PC-3 (cell line): ENCODE data around the gene KDM4B. TPM values are rescaled to one million over a fixed set of nuclear protein-coding genes. Genes with fewer than 3 reads are reported as not detected.

Source experiments
- ATAC-seq: fragments of 200-7000 bp; cut with Tn5 transposase; 2 replicates; pipeline ENCODE4 v1.9.1; 2020; ENCODE audit warnings: mild to moderate bottlenecking, moderate library complexity
- BruUV-seq: library from RNA; stranded (reverse); fragments of 400-500 nt; replicated peaks from 2 replicates; lab custom pipeline; 2021; lab: Mats Ljungman, UMichigan
- CTCF ChIA-PET: fragments of 300-600 bp; sonication (Branson Sonifier 250); formaldehyde crosslinking; loops from one replicate; lab custom pipeline; 2022; ENCODE audit warnings: antibody characterized with exemption; lab: Charles Lee
- POLR2A ChIA-PET: fragments of 300-600 bp; sonication (Branson Sonifier 250); formaldehyde crosslinking; loops from one replicate; lab custom pipeline; 2022; ENCODE audit warnings: antibody characterized with exemption; ENCODE audit not compliant: unreplicated experiment; lab: Charles Lee
- DNase-seq: peaks from one replicate; pipeline ENCODE4 v3.0.0-alpha.2; 2015
- H2AFZ ChIP-seq: fragments of 300-600 bp; sonication (generic); 2 replicates; pipeline ENCODE4 v1.6.0; 2016; ENCODE audit warnings: antibody characterized with exemption, low read length
- H3F3A ChIP-seq: fragments of 300-600 bp; sonication (generic); one replicate; pipeline ENCODE4 v1.6.0; 2017; ENCODE audit warnings: antibody characterized with exemption, low read length, control low read depth, mild to moderate bottlenecking; ENCODE audit not compliant: unreplicated experiment
- H3K27ac ChIP-seq: fragments of 300-600 bp; sonication (generic); 2 replicates; pipeline ENCODE4 v1.5.1; 2016; ENCODE audit warnings: mild to moderate bottlenecking, low read length
- H3K27me3 ChIP-seq: fragments of 300-600 bp; sonication (generic); 2 replicates; pipeline ENCODE4 v1.6.1; 2016; ENCODE audit warnings: low read length, mixed read lengths
- H3K36me3 ChIP-seq: fragments of 300-600 bp; sonication (generic); 2 replicates; pipeline ENCODE4 v1.6.1; 2016; ENCODE audit warnings: low read depth, mixed run types, low read length, mixed read lengths
- H3K4me1 ChIP-seq: fragments of 300-600 bp; sonication (generic); 2 replicates; pipeline ENCODE4 v1.5.1; 2016; ENCODE audit warnings: low read length; ENCODE audit not compliant: insufficient read depth
- H3K4me2 ChIP-seq: fragments of 300-600 bp; sonication (generic); 2 replicates; pipeline ENCODE4 v1.6.0; 2016; ENCODE audit warnings: low read length
- H3K4me3 ChIP-seq: fragments of 300-600 bp; sonication (generic); 2 replicates; pipeline ENCODE4 v1.5.1; 2016; ENCODE audit warnings: mild to moderate bottlenecking, low read length, mixed read lengths
- H3K79me2 ChIP-seq: fragments of 300-600 bp; sonication (generic); 2 replicates; pipeline ENCODE4 v1.6.1; 2017; ENCODE audit warnings: low read length, mixed read lengths
- H3K9ac ChIP-seq: fragments of 300-600 bp; sonication (generic); 2 replicates; pipeline ENCODE4 v1.6.0; 2016; ENCODE audit warnings: mild to moderate bottlenecking, low read length
- H3K9me2 ChIP-seq: fragments of 300-600 bp; sonication (generic); replicated peaks from 2 replicates; pipeline ENCODE4 v1.6.1; 2016; ENCODE audit warnings: mixed run types, low read length, mixed read lengths
- H3K9me3 ChIP-seq: fragments of 300-600 bp; sonication (generic); 2 replicates; pipeline ENCODE4 v1.6.1; 2016; ENCODE audit warnings: low read length, mixed read lengths
- H4K20me1 ChIP-seq: fragments of 300-600 bp; sonication (generic); 2 replicates; pipeline ENCODE4 v1.6.1; 2016; ENCODE audit warnings: low read length, mixed read lengths
- EZH2 ChIP-seq: fragments of 300-600 bp; sonication (generic); IDR thresholded peaks from one replicate; pipeline ENCODE4 v1.6.1; 2017; ENCODE audit warnings: antibody characterized with exemption, mild to moderate bottlenecking, low read length; ENCODE audit not compliant: unreplicated experiment
- EZH2phosphoT487 ChIP-seq: fragments of 300-600 bp; sonication (generic); IDR thresholded peaks from 2 replicates; pipeline ENCODE4 v1.6.1; 2018; ENCODE audit warnings: mild to moderate bottlenecking, antibody characterized with exemption, low read length, borderline replicate concordance
- intact Hi-C: fragments of 100-400 bp; cut with micrococcal nuclease; formaldehyde crosslinking; loops from 2 replicates; pipeline ENCODE4 v1.9.0; 2023
- total RNA-seq: library from RNA; depleted of rRNA; stranded (reverse); fragments of >200 nt; gene quantifications from 2 replicates; pipeline ENCODE4 v1.2.3, GENCODE V29; 2014
- TF ChIP-seq, protein P1 (sequence below): fragments of 300-600 bp; sonication (generic); conservative IDR thresholded peaks from 2 replicates; pipeline ENCODE4 v1.5.1; 2017; ENCODE audit warnings: antibody characterized with exemption, low read depth, mild to moderate bottlenecking, low read length

The KDM4B gene
- total RNA-seq, 1 experiment from 2014 or later = 19.8 TPM

DNA sequence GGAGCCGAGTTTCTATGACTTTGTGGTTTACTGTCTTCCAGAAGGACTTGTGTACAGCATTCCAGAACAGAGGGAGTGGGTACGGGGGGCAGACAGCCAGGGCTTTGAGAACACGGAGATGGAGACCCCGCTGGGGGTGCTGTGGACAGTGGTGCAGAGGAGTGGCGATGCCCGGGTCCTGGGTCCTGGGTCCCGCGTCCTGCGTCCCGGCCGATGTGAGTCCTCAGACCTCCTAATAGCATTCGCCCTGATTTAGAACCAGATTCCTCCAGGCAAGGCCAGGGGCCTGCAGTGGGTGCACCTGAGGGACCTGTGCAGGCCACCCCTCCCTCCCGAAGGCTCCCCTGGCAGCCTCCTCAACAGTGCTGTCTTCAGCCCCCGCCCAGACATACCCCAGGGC is 97.9 kb downstream of the KDM4B start:
- no peaks in the 10 kb centered on the region for H3K27me3 ChIP-seq
- no peak overlapping the region for H2AFZ ChIP-seq
- ATAC-seq (no peak), DNase-seq (no peak)
- ChIA-PET CTCF (no interaction called here), POLR2A (no interaction called here)
- no peak overlapping the region for H3K27ac ChIP-seq
- H4K20me1 ChIP-seq = 0 out of 2 replicates have a peak, but pooled peaks cover 3% of the 10 kb centered on the region
- peaks cover 5% of the 10 kb centered on the region for H3K36me3 ChIP-seq
- no peak overlapping the region for H3K9ac ChIP-seq
- TF ChIP-seq, protein P1, sequence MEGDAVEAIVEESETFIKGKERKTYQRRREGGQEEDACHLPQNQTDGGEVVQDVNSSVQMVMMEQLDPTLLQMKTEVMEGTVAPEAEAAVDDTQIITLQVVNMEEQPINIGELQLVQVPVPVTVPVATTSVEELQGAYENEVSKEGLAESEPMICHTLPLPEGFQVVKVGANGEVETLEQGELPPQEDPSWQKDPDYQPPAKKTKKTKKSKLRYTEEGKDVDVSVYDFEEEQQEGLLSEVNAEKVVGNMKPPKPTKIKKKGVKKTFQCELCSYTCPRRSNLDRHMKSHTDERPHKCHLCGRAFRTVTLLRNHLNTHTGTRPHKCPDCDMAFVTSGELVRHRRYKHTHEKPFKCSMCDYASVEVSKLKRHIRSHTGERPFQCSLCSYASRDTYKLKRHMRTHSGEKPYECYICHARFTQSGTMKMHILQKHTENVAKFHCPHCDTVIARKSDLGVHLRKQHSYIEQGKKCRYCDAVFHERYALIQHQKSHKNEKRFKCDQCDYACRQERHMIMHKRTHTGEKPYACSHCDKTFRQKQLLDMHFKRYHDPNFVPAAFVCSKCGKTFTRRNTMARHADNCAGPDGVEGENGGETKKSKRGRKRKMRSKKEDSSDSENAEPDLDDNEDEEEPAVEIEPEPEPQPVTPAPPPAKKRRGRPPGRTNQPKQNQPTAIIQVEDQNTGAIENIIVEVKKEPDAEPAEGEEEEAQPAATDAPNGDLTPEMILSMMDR = no peak
- intact Hi-C loops = no loop called here
- no peaks in the 10 kb centered on the region for H3K4me1 ChIP-seq
- no peaks in the 10 kb centered on the region for H3K79me2 ChIP-seq
- no peaks in the 10 kb centered on the region for H3K9me2 ChIP-seq
- H3F3A ChIP-seq = no peaks in the 10 kb centered on the region
- H3K9me3 ChIP-seq = no peaks in the 10 kb centered on the region
- H3K4me3 ChIP-seq = no peak overlapping the region
- no peak overlapping the region for H3K4me2 ChIP-seq
- BruUV-seq = no TSS peak

DNA sequence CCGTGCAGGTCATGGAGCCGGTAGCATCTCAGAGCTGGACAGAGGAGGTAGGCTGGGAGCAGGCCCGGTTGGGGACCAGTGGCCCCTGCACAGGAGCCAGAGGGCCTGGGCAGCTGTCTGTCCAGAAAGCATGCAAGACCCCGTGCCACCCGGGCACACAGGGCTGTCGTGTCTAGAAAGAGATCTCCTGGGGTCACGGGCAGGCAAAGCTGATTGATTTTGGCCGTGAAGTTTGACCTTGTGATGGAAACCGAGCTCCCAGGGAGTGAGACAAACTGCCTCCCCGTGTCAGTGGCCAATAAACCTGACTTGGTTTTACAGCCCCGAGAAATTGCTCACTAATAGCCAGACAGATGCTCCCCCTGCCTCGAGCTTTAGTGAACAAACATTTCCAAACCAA is 98.8 kb downstream of the KDM4B start:
- ATAC-seq = no peak
- Histone ChIP-seq H3K4me2 (no peak overlapping the region), H3K79me2 (no peaks in the 10 kb centered on the region), H3K4me3 (no peak overlapping the region), H3K4me1 (no peaks in the 10 kb centered on the region), H3K9ac (no peak overlapping the region), H2AFZ (no peak overlapping the region), H3K36me3 (no peaks in the 10 kb centered on the region; the same call in none of the 2 replicates), H3K9me3 (no peaks in the 10 kb centered on the region), H3K9me2 (no peaks in the 10 kb centered on the region), H4K20me1 (0 out of 2 replicates have a peak, but pooled peaks cover 3% of the 10 kb centered on the region), H3F3A (no peaks in the 10 kb centered on the region), H3K27ac (no peak overlapping the region), H3K27me3 (no peaks in the 10 kb centered on the region)
- TF ChIP-seq, protein P1 = no peak
- TF ChIP-seq EZH2phosphoT487 (no peak), EZH2 (no peak)
- DNase-seq = no peak
- POLR2A ChIA-PET = no interaction called here
- intact Hi-C loops = no loop called here
- CTCF ChIA-PET = interaction anchor here (0.6 kb wide), 1 partner anchor 44 kb away, joined by 4 read pairs; no protein-coding TSS in a partner anchor
- BruUV-seq = no TSS peak

DNA sequence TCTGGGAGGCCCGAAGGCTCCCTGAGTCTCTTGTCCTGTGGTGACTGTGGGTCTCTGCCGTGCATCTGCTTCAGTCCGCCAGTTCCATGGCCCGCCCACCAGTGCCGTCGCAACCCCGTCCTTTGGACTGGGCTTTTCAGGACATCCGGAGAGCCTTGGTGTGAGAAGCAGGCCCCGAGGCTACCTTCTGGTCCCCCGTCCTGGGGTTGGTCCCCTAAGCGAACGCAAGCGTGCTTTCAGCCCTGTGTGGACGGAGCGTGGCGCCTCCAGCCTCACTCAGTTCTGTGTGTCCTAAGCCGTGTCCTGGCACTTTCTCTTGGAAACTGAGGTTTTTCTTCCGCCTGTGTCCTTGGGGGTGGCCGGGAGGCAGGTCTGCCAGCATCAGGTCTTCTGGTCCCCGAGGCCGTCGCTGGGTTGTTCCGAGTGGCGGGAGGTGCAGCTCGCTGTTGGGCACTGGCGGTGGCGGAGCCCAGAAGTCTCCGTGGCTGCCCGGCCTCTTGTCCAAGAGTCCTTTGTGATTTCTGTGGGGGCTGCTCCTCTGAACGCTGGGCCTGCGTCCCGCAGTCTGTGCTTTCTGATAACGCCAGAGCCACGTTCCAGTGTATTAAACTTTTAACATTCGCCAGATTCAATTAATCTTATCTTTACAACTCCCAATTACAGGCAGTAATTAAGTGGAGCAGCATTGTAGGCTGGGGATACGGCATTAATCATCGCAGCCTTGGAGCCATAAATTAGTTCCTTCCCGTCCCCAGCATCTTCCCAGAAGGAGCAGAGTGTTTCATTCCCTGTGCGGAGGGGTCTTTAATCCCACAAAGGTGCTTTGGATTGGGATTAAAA is 99.5 kb downstream of the KDM4B start:
- ChIA-PET POLR2A (no interaction called here), CTCF (no interaction called here)
- TF ChIP-seq EZH2 (no peak), EZH2phosphoT487 (no peak)
- TF ChIP-seq, protein P1 = no peak
- H2AFZ ChIP-seq = no peak overlapping the region
- intact Hi-C loops = no loop called here
- H3K79me2 ChIP-seq = no peaks in the 10 kb centered on the region
- no peak for DNase-seq
- H3K4me3 ChIP-seq = no peak overlapping the region
- 0 out of 2 replicates have a peak, but pooled peaks cover 3% of the 10 kb centered on the region for H4K20me1 ChIP-seq
- no peaks in the 10 kb centered on the region for H3K9me2 ChIP-seq
- no peaks in the 10 kb centered on the region for H3F3A ChIP-seq
- no peak for ATAC-seq
- no TSS peak for BruUV-seq
- H3K9me3 ChIP-seq = no peaks in the 10 kb centered on the region
- H3K36me3 ChIP-seq = peaks cover under 1% of the 10 kb centered on the region; the same call in 1 of the 2 replicates
- no peak overlapping the region for H3K9ac ChIP-seq
- H3K27me3 ChIP-seq = no peaks in the 10 kb centered on the region
- H3K27ac ChIP-seq = no peak overlapping the region
- H3K4me1 ChIP-seq = no peaks in the 10 kb centered on the region
- H3K4me2 ChIP-seq = no peak overlapping the region
